ENCODE data around the gene SMPD4.
"Not testable (repeated sequence)": the region's sequence is repeated elsewhere in the genome, so short reads cannot be mapped to it uniquely, and the experiment has no call there.

Gene SMPD4

GRCh38 chr2:130162968-130163367 lies 18.4 kb downstream of the SMPD4 start:
- no peak overlapping the region for H3K9ac ChIP-seq (ENCODE audit: low read length)
- no peaks in the 10 kb centered on the region for H3K27me3 ChIP-seq (ENCODE audit: low read length)
- H2AFZ ChIP-seq (ENCODE audit: low read depth, low read length, severe bottlenecking), result no peak overlapping the region
- H3K36me3 ChIP-seq (ENCODE audit: low read length), result peaks cover 3% of the 10 kb centered on the region; the same call in 1 of the 2 replicates
- H3K79me2 ChIP-seq (ENCODE audit: insufficient read depth, low read length), result no peaks in the 10 kb centered on the region
- no peaks in the 10 kb centered on the region for H3K9me2 ChIP-seq (replicated peaks; ENCODE audit: insufficient read depth, low read length)
- H4K20me1 ChIP-seq (ENCODE audit: low read depth, low read length), result no peaks in the 10 kb centered on the region
- no peaks in the 10 kb centered on the region for H3K9me3 ChIP-seq (ENCODE audit: insufficient read depth, low read length)
- H3K4me3 ChIP-seq (ENCODE audit: insufficient read depth, low read length, poor library complexity, severe bottlenecking), result no peak overlapping the region
- TF ChIP-seq CTCF (IDR thresholded peaks at IDR 0.05; ENCODE audit: insufficient read depth, low read length, poor library complexity, severe bottlenecking) (no peak), EZH2phosphoT487 (conservative IDR thresholded peaks at IDR 0.05; ENCODE audit: low read length) (no peak)
- no peak overlapping the region for H3K4me2 ChIP-seq (ENCODE audit: low read depth, low read length, poor library complexity, severe bottlenecking)
- H3F3A ChIP-seq (ENCODE audit: insufficient read depth), result no peaks in the 10 kb centered on the region
- H3K27ac ChIP-seq (ENCODE audit: low read depth, low read length), result no peak overlapping the region

GRCh38 chr2:130162486-130162885 lies 18.9 kb downstream of the SMPD4 start:
- not testable (repeated sequence) for H3K27ac ChIP-seq (ENCODE audit: low read depth, low read length); H3K4me3 ChIP-seq (ENCODE audit: insufficient read depth, low read length, poor library complexity, severe bottlenecking); H3K4me2 ChIP-seq (ENCODE audit: low read depth, low read length, poor library complexity, severe bottlenecking); H3K36me3 ChIP-seq (ENCODE audit: low read length); H3F3A ChIP-seq (ENCODE audit: insufficient read depth); H2AFZ ChIP-seq (ENCODE audit: low read depth, low read length, severe bottlenecking); H3K79me2 ChIP-seq (ENCODE audit: insufficient read depth, low read length); H4K20me1 ChIP-seq (ENCODE audit: low read depth, low read length); H3K9me2 ChIP-seq (replicated peaks; ENCODE audit: insufficient read depth, low read length); H3K9ac ChIP-seq (ENCODE audit: low read length); H3K27me3 ChIP-seq (ENCODE audit: low read length); H3K9me3 ChIP-seq (ENCODE audit: insufficient read depth, low read length)

- H3K36me3 ChIP-seq (ENCODE audit: low read length); H4K20me1 ChIP-seq (ENCODE audit: low read depth, low read length); H3K4me2 ChIP-seq (ENCODE audit: low read depth, low read length, poor library complexity, severe bottlenecking); H3K27me3 ChIP-seq (ENCODE audit: low read length); H3K9me2 ChIP-seq (replicated peaks; ENCODE audit: insufficient read depth, low read length); H3K27ac ChIP-seq (ENCODE audit: low read depth, low read length); H3K4me3 ChIP-seq (ENCODE audit: insufficient read depth, low read length, poor library complexity, severe bottlenecking); H3K79me2 ChIP-seq (ENCODE audit: insufficient read depth, low read length); H2AFZ ChIP-seq (ENCODE audit: low read depth, low read length, severe bottlenecking); H3K9ac ChIP-seq (ENCODE audit: low read length); H3F3A ChIP-seq (ENCODE audit: insufficient read depth); H3K9me3 ChIP-seq (ENCODE audit: insufficient read depth, low read length): not testable (repeated sequence)
Observed at GRCh38 chr2:130160838-130161705, 20.3 kb downstream of the SMPD4 start.

GRCh38 chr2:130160131-130160530 lies 21.3 kb downstream of the SMPD4 start:
- Histone ChIP-seq H3K27ac (ENCODE audit: low read depth, low read length) (no peak overlapping the region), H3K9me2 (replicated peaks; ENCODE audit: insufficient read depth, low read length) (no peaks in the 10 kb centered on the region), H3K36me3 (ENCODE audit: low read length) (no peaks in the 10 kb centered on the region), H3K79me2 (ENCODE audit: insufficient read depth, low read length) (no peaks in the 10 kb centered on the region), H3K4me2 (ENCODE audit: low read depth, low read length, poor library complexity, severe bottlenecking) (no peak overlapping the region), H2AFZ (ENCODE audit: low read depth, low read length, severe bottlenecking) (no peak overlapping the region), H3K27me3 (ENCODE audit: low read length) (no peaks in the 10 kb centered on the region), H3K9me3 (ENCODE audit: insufficient read depth, low read length) (no peaks in the 10 kb centered on the region), H3K4me3 (ENCODE audit: insufficient read depth, low read length, poor library complexity, severe bottlenecking) (no peak overlapping the region), H3F3A (ENCODE audit: insufficient read depth) (no peaks in the 10 kb centered on the region; the same call in 1 of the 2 replicates), H4K20me1 (ENCODE audit: low read depth, low read length) (no peaks in the 10 kb centered on the region), H3K9ac (ENCODE audit: low read length) (no peak overlapping the region)
- TF ChIP-seq CTCF (IDR thresholded peaks at IDR 0.05; ENCODE audit: insufficient read depth, low read length, poor library complexity, severe bottlenecking), result no peak
- no peak for TF ChIP-seq EZH2phosphoT487 (conservative IDR thresholded peaks at IDR 0.05; ENCODE audit: low read length)

- H4K20me1 ChIP-seq (ENCODE audit: low read depth, low read length); H3K9ac ChIP-seq (ENCODE audit: low read length); H3F3A ChIP-seq (ENCODE audit: insufficient read depth); H3K4me2 ChIP-seq (ENCODE audit: low read depth, low read length, poor library complexity, severe bottlenecking); H3K36me3 ChIP-seq (ENCODE audit: low read length); H2AFZ ChIP-seq (ENCODE audit: low read depth, low read length, severe bottlenecking); H3K9me3 ChIP-seq (ENCODE audit: insufficient read depth, low read length); H3K9me2 ChIP-seq (replicated peaks; ENCODE audit: insufficient read depth, low read length); H3K27me3 ChIP-seq (ENCODE audit: low read length); H3K27ac ChIP-seq (ENCODE audit: low read depth, low read length); H3K79me2 ChIP-seq (ENCODE audit: insufficient read depth, low read length); H3K4me3 ChIP-seq (ENCODE audit: insufficient read depth, low read length, poor library complexity, severe bottlenecking): not testable (repeated sequence)
Observed at GRCh38 chr2:130159376-130159775, 22.0 kb downstream of the SMPD4 start.
